GM18951 (cell line): ENCODE data around the gene RAD51B.

Experiments
- POLR2A ChIP-seq: IDR thresholded peaks from 4 replicates; pipeline ENCODE4 v1.6.1; 2011; ENCODE audit warnings: mild to moderate bottlenecking; ENCODE audit not compliant: insufficient read length, insufficient read depth; ENCODE audit errors: extremely low read depth
- in situ Hi-C: fragments of 300-500 bp; cut with MboI; formaldehyde crosslinking; loops from one replicate; pipeline ENCODE4 v1.12.0; 2022; ENCODE audit warnings: low sequenced_read_pairs, mixed read lengths, inconsistent platforms; ENCODE audit not compliant: unreplicated experiment

The RAD51B gene

GRCh38 chr14:68132563-68133121 lies 313.1 kb downstream of the RAD51B start:
- no peak for TF ChIP-seq POLR2A
- in situ Hi-C loops, result no loop called here

- in situ Hi-C loops, result no loop called here
- no peak for TF ChIP-seq POLR2A
Measured at GRCh38 chr14:68133856-68134255, 314.3 kb downstream of the RAD51B start.

DNA sequence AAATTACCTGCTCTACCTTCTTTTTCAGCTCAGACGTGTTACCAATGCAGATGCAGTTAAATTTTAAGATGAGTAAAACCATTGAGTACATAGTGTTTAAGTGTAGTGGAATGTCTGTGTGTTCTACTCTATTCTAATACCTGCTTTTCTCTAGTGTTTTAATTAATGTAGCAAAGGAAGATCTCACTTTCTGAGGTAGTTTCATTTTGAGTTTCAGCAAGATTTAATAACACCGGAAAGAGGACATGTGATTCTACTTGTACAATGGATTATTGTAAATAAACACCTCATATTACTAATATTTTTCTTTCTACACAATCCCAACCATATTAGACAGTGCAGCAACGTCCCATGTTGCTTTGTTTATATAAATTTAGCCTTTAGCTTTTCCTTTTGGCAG lies 315.4 kb downstream of the RAD51B start:
- no peak for TF ChIP-seq POLR2A
- in situ Hi-C loops, result no loop called here

- TF ChIP-seq POLR2A, result no peak
- in situ Hi-C loops, result no loop called here
Measured at GRCh38 chr14:68135566-68135965, 316.0 kb downstream of the RAD51B start.

DNA sequence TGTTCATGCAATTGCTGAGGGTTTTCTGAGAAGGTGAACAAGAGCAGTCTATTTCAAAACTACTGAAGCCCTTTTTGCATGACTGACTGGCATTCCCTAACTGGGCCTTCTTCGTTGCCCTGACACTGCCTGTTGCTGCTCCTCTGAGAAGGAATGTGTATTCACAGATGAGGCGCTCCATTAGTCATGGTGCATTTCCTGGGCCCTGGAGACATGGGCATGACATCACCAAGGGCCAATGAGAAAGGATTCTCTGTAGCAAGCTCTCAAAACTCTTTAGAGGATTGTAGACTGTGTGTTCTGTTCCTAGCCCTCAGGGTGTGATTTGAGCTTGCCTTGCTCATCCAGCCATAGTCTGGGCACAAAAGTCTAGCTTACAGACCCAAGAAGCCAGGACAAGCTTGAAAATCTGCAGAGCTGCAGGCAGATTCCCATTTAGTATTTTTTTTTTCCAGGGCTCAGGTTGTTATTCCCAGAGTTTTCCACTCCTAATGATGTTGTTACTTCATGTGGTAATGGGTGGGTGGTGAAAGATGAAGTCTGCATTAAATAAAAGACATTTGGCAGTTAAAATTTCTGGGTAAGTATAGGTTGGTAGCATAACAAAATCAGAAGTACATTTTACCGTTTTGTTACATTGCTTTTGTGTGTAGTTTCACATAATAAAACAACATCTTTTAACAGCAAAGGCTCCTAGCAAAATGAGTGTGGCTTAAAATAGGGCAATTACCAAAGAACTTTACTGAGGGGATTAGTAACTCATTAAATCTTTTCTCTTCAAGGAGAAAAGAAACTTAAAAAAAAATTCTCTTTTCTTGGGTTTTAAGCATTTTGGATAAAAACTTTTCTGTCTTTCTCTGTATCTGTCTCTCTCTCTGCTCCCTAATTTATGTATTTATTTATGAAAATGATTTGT lies 318.4 kb downstream of the RAD51B start:
- in situ Hi-C loops, result no loop called here
- TF ChIP-seq POLR2A, result no peak

DNA sequence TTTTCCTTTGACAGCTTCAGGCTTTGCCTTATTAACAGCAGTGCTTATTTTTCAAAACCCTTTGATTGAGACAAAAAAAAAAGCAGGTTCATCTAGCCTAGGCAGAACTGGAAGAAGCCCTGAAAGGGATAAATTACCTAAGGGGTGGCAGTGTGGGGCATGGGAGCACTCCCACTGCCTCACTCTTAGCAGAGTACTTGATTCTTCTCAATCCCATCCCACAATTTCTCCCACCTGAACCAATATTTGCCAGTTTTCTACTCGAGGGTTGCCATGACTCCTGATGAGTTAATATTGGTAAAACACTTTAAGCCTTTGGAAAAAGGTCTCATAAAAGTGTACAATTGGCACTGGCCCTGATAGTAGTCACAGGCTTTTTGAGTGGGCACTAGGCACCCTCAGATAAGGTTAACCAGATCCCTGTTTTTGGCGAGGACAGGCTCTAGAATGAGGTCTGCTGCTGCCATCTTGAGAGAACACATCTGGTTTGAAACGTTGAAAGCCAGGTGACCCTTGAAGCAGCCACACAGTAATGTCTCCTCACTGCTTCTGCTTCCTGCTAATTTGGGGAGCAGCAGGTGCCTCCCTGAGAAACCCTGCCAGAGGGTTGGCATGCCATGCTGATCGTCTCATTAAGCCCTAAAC lies 320.0 kb downstream of the RAD51B start:
- in situ Hi-C loops, result no loop called here
- no peak for TF ChIP-seq POLR2A

DNA sequence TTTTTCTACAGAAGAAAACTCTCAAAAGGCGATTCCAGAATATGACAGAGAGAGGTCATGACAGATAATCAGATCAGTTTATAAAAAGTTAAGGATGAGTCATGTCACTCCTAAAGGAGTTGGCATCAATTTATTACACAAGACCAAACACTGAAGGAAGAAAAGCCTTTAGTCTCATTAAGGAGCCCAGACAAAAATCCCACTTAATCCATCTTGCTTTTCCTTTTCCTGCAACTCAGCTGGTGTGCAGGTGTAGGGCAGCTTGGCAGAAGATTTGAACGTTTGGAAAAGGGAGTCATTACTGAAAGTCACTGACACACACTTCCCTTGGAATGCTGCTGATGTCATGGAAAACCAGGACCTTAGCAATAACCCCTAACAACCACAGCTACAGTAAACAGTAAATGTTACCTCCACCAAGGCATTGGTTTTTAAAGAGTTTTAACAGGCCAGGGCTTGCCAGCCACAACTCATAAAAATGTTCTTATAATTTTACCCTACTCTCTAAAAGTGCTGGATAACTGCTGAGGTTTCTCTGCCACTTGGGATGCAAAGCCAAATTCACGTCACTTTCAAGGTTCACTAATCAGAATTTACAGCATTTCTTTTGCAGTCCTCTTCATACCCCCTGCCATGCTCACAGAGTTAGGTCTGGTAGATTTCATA lies 320.6 kb downstream of the RAD51B start:
- in situ Hi-C loops, result no loop called here
- no peak for TF ChIP-seq POLR2A

- TF ChIP-seq POLR2A, result no peak
- in situ Hi-C loops, result no loop called here
Measured at GRCh38 chr14:68140806-68141205, 321.2 kb downstream of the RAD51B start.

DNA sequence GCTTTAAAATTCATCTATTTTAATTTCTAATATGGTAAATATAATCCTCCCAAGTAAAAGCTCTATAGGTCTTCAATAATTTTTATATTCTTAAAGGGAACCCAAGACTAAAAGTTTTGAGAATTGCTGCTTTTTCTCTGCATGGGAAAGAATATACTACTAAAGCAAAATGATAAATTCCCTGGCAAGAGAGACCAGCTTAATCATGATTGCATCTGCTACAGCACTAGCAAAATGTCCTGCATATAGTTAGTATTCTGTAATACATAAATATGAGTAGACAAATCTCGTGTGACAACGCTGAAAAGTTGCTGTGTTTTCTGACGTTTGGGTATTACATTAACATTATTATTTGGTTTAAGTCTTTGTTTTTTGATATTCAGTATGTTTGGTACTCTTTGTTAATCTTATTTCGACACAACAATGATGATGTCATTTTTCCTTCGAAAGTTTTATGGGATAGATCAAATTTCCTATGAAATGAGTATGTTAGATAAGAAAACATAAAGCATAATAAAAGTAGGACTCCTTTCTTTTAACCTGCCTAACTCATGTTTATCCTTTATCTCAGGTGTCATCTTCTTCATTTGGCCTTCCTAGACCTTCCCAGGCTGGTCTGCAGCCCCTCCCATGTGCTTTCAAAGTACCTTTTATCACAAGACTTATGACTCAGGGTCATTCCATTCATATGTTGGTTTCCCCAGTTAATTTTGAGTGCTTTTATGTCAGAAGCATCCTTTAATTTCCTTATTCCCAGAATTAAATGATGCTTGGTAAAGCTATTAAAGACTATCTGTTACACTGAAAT lies 321.9 kb downstream of the RAD51B start:
- in situ Hi-C loops, result no loop called here
- TF ChIP-seq POLR2A, result no peak

DNA sequence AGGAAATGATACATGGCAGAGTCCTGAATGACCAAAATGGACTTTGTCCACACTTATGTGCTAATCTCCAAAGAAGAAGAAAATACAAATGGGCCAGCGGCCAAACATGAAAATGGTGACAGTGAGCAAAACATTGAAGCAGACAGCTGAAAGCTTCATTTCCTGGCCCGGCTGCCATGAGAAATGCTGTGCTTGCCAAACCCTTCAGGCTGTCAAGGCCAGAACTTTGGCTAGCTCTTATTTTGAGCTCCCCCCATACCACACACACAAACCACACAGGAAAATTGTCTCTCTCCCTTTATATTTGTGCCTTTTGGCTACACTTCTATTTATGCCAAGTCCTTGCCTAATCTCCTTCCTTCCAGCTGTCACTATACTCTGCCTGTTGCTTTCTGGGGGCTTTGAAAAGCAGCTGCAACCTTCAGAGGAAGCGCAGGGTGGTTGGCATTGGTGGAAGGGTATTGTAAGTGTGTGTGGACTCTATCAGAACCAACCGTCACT lies 323.8 kb downstream of the RAD51B start:
- TF ChIP-seq POLR2A, result no peak
- in situ Hi-C loops, result no loop called here

GRCh38 chr14:68144051-68144681 lies 324.6 kb downstream of the RAD51B start:
- in situ Hi-C loops, result no loop called here
- no peak for TF ChIP-seq POLR2A

- in situ Hi-C loops, result no loop called here
- TF ChIP-seq POLR2A, result no peak
Measured at GRCh38 chr14:68145036-68145435, 325.5 kb downstream of the RAD51B start.

DNA sequence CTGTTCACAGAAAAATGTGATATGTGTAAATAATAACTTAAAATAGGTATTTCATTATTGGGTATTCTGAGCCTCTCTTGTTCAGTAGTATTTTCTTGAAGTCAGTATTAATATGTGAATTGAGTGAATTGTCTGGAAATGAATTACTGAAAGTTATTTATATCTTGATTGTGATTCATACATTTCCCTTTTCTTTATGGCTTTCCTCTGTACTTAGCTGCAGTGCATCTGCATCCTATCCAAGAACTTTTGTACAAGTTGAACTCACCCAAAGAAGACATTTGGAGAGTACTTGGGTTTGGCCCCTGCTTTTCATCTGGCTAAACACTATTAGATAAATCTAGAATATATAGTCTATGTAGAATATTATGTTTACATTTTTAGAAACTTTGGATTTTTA lies 326.0 kb downstream of the RAD51B start:
- TF ChIP-seq POLR2A, result no peak

More for the DNA sequence above, 326.0 kb downstream of the RAD51B start:
- in situ Hi-C loops, result no loop called here
